GM12878 (cell line): Measurements from ENCODE around the gene SMIM35. TPM values are rescaled to one million over a fixed set of nuclear protein-coding genes. Genes with fewer than 3 reads are reported as not detected.

ENCODE experiments used
- ATAC-seq: fragments of 200-7000 bp; cut with Tn5 transposase; 3 replicates; pipeline ENCODE4 v1.9.1; 2020; ENCODE audit warnings: mild to moderate bottlenecking, moderate library complexity
- BruUV-seq: library from RNA; stranded (reverse); fragments of 400-500 nt; replicated peaks from 2 replicates; lab custom pipeline; 2021; lab: Mats Ljungman, UMichigan
- CTCF ChIA-PET: fragments of 300-600 bp; sonication (Branson Sonifier 250); formaldehyde crosslinking; extraction: SDS; loops from one replicate; lab custom pipeline; 2021; ENCODE audit warnings: inconsistent platforms; lab: Yijun Ruan, JAX
- POLR2A ChIA-PET: fragments of 350-600 bp; formaldehyde crosslinking; extraction: SDS; loops from one replicate; lab custom pipeline; 2021; ENCODE audit warnings: inconsistent platforms; lab: Charles Lee
- RAD21 ChIA-PET: fragments of 300-600 bp; sonication (Branson Sonifier 250); formaldehyde crosslinking; loops from one replicate; lab custom pipeline; 2023; ENCODE audit warnings: antibody characterized with exemption; ENCODE audit not compliant: unreplicated experiment; lab: Charles Lee
- SMC1A ChIA-PET: fragments of 300-600 bp; sonication (Branson Sonifier 250); formaldehyde crosslinking; loops from one replicate; lab custom pipeline; 2023; ENCODE audit not compliant: unreplicated experiment, uncharacterized antibody; lab: Charles Lee
- DNase-seq: peaks from one replicate; pipeline ENCODE4 v3.0.0-alpha.2; 2011; ENCODE audit warnings: low read depth, low spot score
- FAIRE-seq: peaks from 3 replicates; lab custom pipeline; 2011; peaks lifted over from hg19 to GRCh38; lab: Jason Lieb, UNC
- H2AFZ ChIP-seq: 2 replicates; pipeline ENCODE4 v1.6.0; 2011; ENCODE audit warnings: low read depth, low read length, control low read depth; ENCODE audit not compliant: control insufficient read depth
- H3K27ac ChIP-seq: 2 replicates; pipeline ENCODE4 v1.5.1; 2011; ENCODE audit warnings: control low read depth; ENCODE audit not compliant: control insufficient read depth, insufficient read depth
- H3K27me3 ChIP-seq, 2 experiments: replicated peaks in 1 of 2; 2 replicates each; pipeline versions ENCODE4 v1.6.0 to v1.6.1; 2011; ENCODE audit warnings: low read length in 1 of 2; ENCODE audit not compliant: control insufficient read depth in 2 of 2, insufficient read depth in 2 of 2
- H3K36me3 ChIP-seq, 2 experiments: 2 replicates each; pipeline ENCODE4 v1.5.1; 2011; ENCODE audit warnings: low read length in 1 of 2; ENCODE audit not compliant: control insufficient read depth in 2 of 2, insufficient read depth in 2 of 2
- H3K4me1 ChIP-seq: 2 replicates; pipeline ENCODE4 v1.6.1; 2011; ENCODE audit warnings: mild to moderate bottlenecking, low read length, moderate library complexity, mixed read lengths; ENCODE audit not compliant: control insufficient read depth, insufficient read depth
- H3K4me2 ChIP-seq: 2 replicates; pipeline ENCODE4 v1.6.0; 2011; ENCODE audit warnings: control low read depth; ENCODE audit not compliant: control insufficient read depth, insufficient read depth
- H3K4me3 ChIP-seq: fragments of 200-600 bp; sonication (generic); 2 replicates; pipeline ENCODE4 v1.5.1; 2016
- H3K79me2 ChIP-seq: 2 replicates; pipeline ENCODE4 v1.6.0; 2011; ENCODE audit warnings: low read length; ENCODE audit not compliant: control insufficient read depth, insufficient read depth
- H3K9ac ChIP-seq: 2 replicates; pipeline ENCODE4 v1.8.0; 2011; ENCODE audit warnings: low read length, control low read depth, mixed read lengths; ENCODE audit not compliant: control insufficient read depth, insufficient read depth
- H3K9me3 ChIP-seq: replicated peaks from 3 replicates; pipeline ENCODE4 v1.5.1; 2011; ENCODE audit warnings: mild to moderate bottlenecking, low read length; ENCODE audit not compliant: control insufficient read depth, insufficient read depth
- H4K20me1 ChIP-seq: 2 replicates; pipeline ENCODE4 v1.6.0; 2011; ENCODE audit not compliant: control insufficient read depth, insufficient read depth
- CHD1 ChIP-seq: IDR thresholded peaks from 2 replicates; pipeline ENCODE4 v1.6.1; 2012; ENCODE audit warnings: low read depth, low read length, improper control_type of control experiment
- CHD4 ChIP-seq: fragments of 200-600 bp; sonication (generic); IDR thresholded peaks from 2 replicates; pipeline ENCODE4 v1.6.1; 2016; ENCODE audit warnings: mild to moderate bottlenecking
- EZH2 ChIP-seq: IDR thresholded peaks from 2 replicates; pipeline ENCODE4 v1.6.1; 2012; ENCODE audit warnings: low read depth, mild to moderate bottlenecking, control low read depth, inconsistent platforms, low read length, borderline replicate concordance; ENCODE audit not compliant: control insufficient read depth
- HDAC6 ChIP-seq: fragments of 200-600 bp; sonication (generic); IDR thresholded peaks from one replicate; pipeline ENCODE4 v1.8.0; 2017; ENCODE audit warnings: antibody characterized with exemption; ENCODE audit not compliant: unreplicated experiment
- IKZF1 ChIP-seq: fragments of 450-650 bp; conservative IDR thresholded peaks from 2 replicates; pipeline ENCODE4 v1.6.1; 2017; ENCODE audit warnings: antibody characterized with exemption, mild to moderate bottlenecking
- JUND ChIP-seq: IDR thresholded peaks from 2 replicates; pipeline ENCODE4 v1.6.1; 2012; ENCODE audit warnings: low read depth, mild to moderate bottlenecking, low read length, improper control_type of control experiment, moderate library complexity
- MEF2A ChIP-seq: IDR thresholded peaks from 2 replicates; pipeline ENCODE4 v1.6.1; 2011; ENCODE audit warnings: low read depth, mild to moderate bottlenecking, low read length, moderate library complexity; ENCODE audit not compliant: insufficient read depth
- MYB ChIP-seq: fragments of 150-350 bp; IDR thresholded peaks from 2 replicates; pipeline ENCODE4 v1.6.1; 2014; ENCODE audit warnings: mild to moderate bottlenecking, low read depth, low read length, borderline replicate concordance
- NFYB ChIP-seq: IDR thresholded peaks from 2 replicates; pipeline ENCODE4 v1.6.1; 2011; ENCODE audit warnings: low read depth, mild to moderate bottlenecking, low read length, improper control_type of control experiment, moderate library complexity; ENCODE audit not compliant: insufficient read depth
- NR2C2 ChIP-seq: IDR thresholded peaks from 2 replicates; pipeline ENCODE4 v1.6.1; 2011; ENCODE audit warnings: borderline replicate concordance, low read depth; ENCODE audit not compliant: control insufficient read depth, insufficient read length
- PAX8 ChIP-seq: fragments of 450-650 bp; IDR thresholded peaks from 2 replicates; pipeline ENCODE4 v1.6.1; 2017; ENCODE audit warnings: mild to moderate bottlenecking, moderate library complexity
- RUNX3 ChIP-seq: IDR thresholded peaks from 2 replicates; pipeline ENCODE4 v1.6.1; 2012; ENCODE audit warnings: low read length, inconsistent platforms
- SPI1 ChIP-seq: IDR thresholded peaks from 2 replicates; pipeline ENCODE4 v1.6.1; 2011; ENCODE audit warnings: low read depth, mild to moderate bottlenecking, low read length, moderate library complexity, borderline replicate concordance; ENCODE audit not compliant: insufficient read depth
- WGBS: methylation state at CpG from one replicate; pipeline ENCODE4 v1.1.6; 2016; ENCODE audit warnings: low lambda C conversion rate; ENCODE audit not compliant: insufficient replicate concordance, insufficient coverage; ENCODE audit errors: missing lambda C conversion rate; 5-methylcytosine and 5-hydroxymethylcytosine counted together
- in situ Hi-C: fragments of 300-500 bp; cut with MboI; formaldehyde crosslinking; loops from 9 replicates; pipeline ENCODE4 v1.14.3; 2018; ENCODE audit warnings: mixed read lengths
- intact Hi-C: fragments of 100-400 bp; cut with micrococcal nuclease; formaldehyde crosslinking; loops from one replicate; pipeline ENCODE4 v1.14.2; 2022; ENCODE audit not compliant: unreplicated experiment
- polyA plus RNA-seq, 11 experiments: library from polyadenylated mRNA; depleted of rRNA in 4 of 11; unstranded in 6 of 11; stranded (reverse) in 5 of 11; fragments of >200 nt; fragmentation: Nextera tagmentation in 4 of 11; fragmentation: Illumina TruSeq in 1 of 11; extraction: Ambion mirVana in 4 of 11; extraction: Trizol in 1 of 11; gene quantifications; 1 replicate in 1 of 11; 2 replicates in 10 of 11; pipeline versions ENCODE4 v1.2.1 to v1.2.3, GENCODE V29; 2011 to 2016; ENCODE audit warnings: inconsistent platforms in 2 of 11, missing spikeins in 2 of 11, low read depth in 1 of 11
- total RNA-seq, 4 experiments: library from RNA; depleted of rRNA in 3 of 4; stranded (reverse); fragments of >200 nt in 3 of 4; fragmentation: Illumina TruSeq in 1 of 4; extraction: Trizol in 1 of 4; gene quantifications; 2 replicates each; pipeline versions ENCODE4 v1.2.1 to v1.2.3, GENCODE V29; 2013 to 2021
- TF ChIP-seq, protein P1 (sequence below): fragments of 450-650 bp; IDR thresholded peaks from 2 replicates; pipeline ENCODE4 v1.6.1; 2017; ENCODE audit warnings: mild to moderate bottlenecking, moderate library complexity
- TF ChIP-seq, protein P2 (sequence below): fragments of 450-650 bp; IDR thresholded peaks from 2 replicates; pipeline ENCODE4 v1.6.1; 2017; ENCODE audit warnings: borderline replicate concordance

The SMIM35 gene
- total and polyA plus RNA-seq, 10 of the 15 experiments (the other 5 are each of a cell fraction or from before 2014, with no cell fraction given), result 0.02 to 1.1 (median 0.05) TPM; not detected in 5

GRCh38 chr11:117972629-117973502 is 113.9 kb downstream of the SMIM35 start (continued):
- TF ChIP-seq NR2C2, result no peak

DNA sequence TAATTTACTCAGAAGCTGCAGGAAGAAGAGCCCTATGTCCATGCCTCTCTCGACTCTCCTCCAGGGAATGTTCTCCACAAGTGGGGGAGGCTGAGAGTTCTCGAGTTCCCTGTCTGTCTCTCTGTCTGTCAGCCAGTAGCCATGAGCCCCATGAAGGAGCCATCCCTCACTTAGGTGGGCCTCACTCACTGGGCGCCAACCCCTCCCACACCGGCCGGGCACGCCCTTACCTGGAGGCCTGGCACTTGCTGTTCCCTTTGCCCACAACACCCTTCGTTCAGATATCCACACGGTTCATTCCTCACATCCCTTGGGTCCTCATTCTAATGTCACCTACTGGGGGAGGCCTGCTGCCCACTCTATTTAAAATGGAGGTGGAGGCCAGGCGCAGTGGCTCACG is 114.7 kb downstream of the SMIM35 start:
- H2AFZ ChIP-seq, result no peak overlapping the region
- no peak overlapping the region for H3K4me2 ChIP-seq
- intact Hi-C loops, result no loop called here
- in situ Hi-C loops, result no loop called here
- no peaks in the 10 kb centered on the region for H3K27me3 ChIP-seq
- POLR2A ChIA-PET, result no interaction called here
- no peak for TF ChIP-seq CHD4
- no peak for TF ChIP-seq RUNX3
- no peak for TF ChIP-seq HDAC6
- TF ChIP-seq PAX8, result no peak
- no peak for TF ChIP-seq EZH2
- TF ChIP-seq, protein P1, sequence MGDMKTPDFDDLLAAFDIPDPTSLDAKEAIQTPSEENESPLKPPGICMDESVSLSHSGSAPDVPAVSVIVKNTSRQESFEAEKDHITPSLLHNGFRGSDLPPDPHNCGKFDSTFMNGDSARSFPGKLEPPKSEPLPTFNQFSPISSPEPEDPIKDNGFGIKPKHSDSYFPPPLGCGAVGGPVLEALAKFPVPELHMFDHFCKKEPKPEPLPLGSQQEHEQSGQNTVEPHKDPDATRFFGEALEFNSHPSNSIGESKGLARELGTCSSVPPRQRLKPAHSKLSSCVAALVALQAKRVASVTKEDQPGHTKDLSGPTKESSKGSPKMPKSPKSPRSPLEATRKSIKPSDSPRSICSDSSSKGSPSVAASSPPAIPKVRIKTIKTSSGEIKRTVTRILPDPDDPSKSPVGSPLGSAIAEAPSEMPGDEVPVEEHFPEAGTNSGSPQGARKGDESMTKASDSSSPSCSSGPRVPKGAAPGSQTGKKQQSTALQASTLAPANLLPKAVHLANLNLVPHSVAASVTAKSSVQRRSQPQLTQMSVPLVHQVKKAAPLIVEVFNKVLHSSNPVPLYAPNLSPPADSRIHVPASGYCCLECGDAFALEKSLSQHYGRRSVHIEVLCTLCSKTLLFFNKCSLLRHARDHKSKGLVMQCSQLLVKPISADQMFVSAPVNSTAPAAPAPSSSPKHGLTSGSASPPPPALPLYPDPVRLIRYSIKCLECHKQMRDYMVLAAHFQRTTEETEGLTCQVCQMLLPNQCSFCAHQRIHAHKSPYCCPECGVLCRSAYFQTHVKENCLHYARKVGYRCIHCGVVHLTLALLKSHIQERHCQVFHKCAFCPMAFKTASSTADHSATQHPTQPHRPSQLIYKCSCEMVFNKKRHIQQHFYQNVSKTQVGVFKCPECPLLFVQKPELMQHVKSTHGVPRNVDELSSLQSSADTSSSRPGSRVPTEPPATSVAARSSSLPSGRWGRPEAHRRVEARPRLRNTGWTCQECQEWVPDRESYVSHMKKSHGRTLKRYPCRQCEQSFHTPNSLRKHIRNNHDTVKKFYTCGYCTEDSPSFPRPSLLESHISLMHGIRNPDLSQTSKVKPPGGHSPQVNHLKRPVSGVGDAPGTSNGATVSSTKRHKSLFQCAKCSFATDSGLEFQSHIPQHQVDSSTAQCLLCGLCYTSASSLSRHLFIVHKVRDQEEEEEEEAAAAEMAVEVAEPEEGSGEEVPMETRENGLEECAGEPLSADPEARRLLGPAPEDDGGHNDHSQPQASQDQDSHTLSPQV, result no peak
- no peak for TF ChIP-seq NFYB
- no peak for TF ChIP-seq JUND
- no peak for TF ChIP-seq IKZF1
- TF ChIP-seq, protein P2, sequence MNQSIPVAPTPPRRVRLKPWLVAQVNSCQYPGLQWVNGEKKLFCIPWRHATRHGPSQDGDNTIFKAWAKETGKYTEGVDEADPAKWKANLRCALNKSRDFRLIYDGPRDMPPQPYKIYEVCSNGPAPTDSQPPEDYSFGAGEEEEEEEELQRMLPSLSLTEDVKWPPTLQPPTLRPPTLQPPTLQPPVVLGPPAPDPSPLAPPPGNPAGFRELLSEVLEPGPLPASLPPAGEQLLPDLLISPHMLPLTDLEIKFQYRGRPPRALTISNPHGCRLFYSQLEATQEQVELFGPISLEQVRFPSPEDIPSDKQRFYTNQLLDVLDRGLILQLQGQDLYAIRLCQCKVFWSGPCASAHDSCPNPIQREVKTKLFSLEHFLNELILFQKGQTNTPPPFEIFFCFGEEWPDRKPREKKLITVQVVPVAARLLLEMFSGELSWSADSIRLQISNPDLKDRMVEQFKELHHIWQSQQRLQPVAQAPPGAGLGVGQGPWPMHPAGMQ, result no peak
- TF ChIP-seq MEF2A, result no peak
- TF ChIP-seq MYB, result no peak
- no peak for TF ChIP-seq CHD1
- no peak for TF ChIP-seq SPI1
- no peak for FAIRE-seq
- DNase-seq, result no peak
- H3K9ac ChIP-seq, result no peak overlapping the region
- WGBS, result 87% methylated on average over 10 of the region's 10 CpGs
- no peak for ATAC-seq
- SMC1A ChIA-PET, result no interaction called here
- no peaks in the 10 kb centered on the region for H3K79me2 ChIP-seq
- peaks cover 13% of the 10 kb centered on the region for H3K4me1 ChIP-seq
- no peak overlapping the region for H3K27ac ChIP-seq
- no peak overlapping the region for H3K4me3 ChIP-seq
- RAD21 ChIA-PET, result interaction anchor here (0.6 kb wide), 1 partner anchor 8 kb away, joined by 4 read pairs; no protein-coding TSS in a partner anchor
- no TSS peak for BruUV-seq
- CTCF ChIA-PET, result interaction anchor here (1.0 kb wide), 1 partner anchor 25 kb away, joined by 3 read pairs; no protein-coding TSS in a partner anchor
- H3K36me3 ChIP-seq, result no peaks in the 10 kb centered on the region
- no peaks in the 10 kb centered on the region for H4K20me1 ChIP-seq
- no peaks in the 10 kb centered on the region for H3K9me3 ChIP-seq
